GM19395 (cell line): ENCODE data around the gene LGALS9B.
A peak's percentile ranks its signal among the peaks of the same experiment; 100 is the strongest.
"Not testable (repeated sequence)": the region's sequence is repeated elsewhere in the genome, so short reads cannot be mapped to it uniquely, and the experiment has no call there.

Experiments used
- ATAC-seq: cut with Tn5 transposase; IDR thresholded peaks from one replicate; pipeline ENCODE4 v1.9.1; 2021; ENCODE audit warnings: mild to moderate bottlenecking, moderate library complexity; ENCODE audit not compliant: unreplicated experiment

LGALS9B gene

GRCh38 chr17:20469107-20469506 lies 1.8 kb upstream of the LGALS9B start:
- not testable (repeated sequence) for ATAC-seq

GRCh38 chr17:20466999-20467398 lies 340 bp downstream of the LGALS9B start:
- peak; percentile 19 for ATAC-seq

- ATAC-seq: not testable (repeated sequence)
These were observed 786 bp downstream of the LGALS9B start for GRCh38 chr17:20466553-20466952.

- not testable (repeated sequence) for ATAC-seq
These were observed 1.8 kb downstream of the LGALS9B start for GRCh38 chr17:20465535-20465934.

GRCh38 chr17:20464854-20465414 lies 2.4 kb downstream of the LGALS9B start:
- not testable (repeated sequence) for ATAC-seq

GRCh38 chr17:20462158-20462557 lies 5.2 kb downstream of the LGALS9B start:
- not testable (repeated sequence) for ATAC-seq

GRCh38 chr17:20457848-20458381 lies 9.4 kb downstream of the LGALS9B start:
- not testable (repeated sequence) for ATAC-seq

GRCh38 chr17:20455106-20455505 lies 12.2 kb downstream of the LGALS9B start:
- not testable (repeated sequence) for ATAC-seq

GRCh38 chr17:20453820-20454434 lies 13.4 kb downstream of the LGALS9B start:
- not testable (repeated sequence) for ATAC-seq

- ATAC-seq: peak; percentile 61
These were observed 16.5 kb downstream of the LGALS9B start for GRCh38 chr17:20450852-20451251.

GRCh38 chr17:20447534-20448321 lies 19.6 kb downstream of the LGALS9B start:
- not testable (repeated sequence) for ATAC-seq

GRCh38 chr17:20446895-20447294 lies 20.4 kb downstream of the LGALS9B start:
- not testable (repeated sequence) for ATAC-seq

- ATAC-seq: not testable (repeated sequence)
These were observed 22.6 kb downstream of the LGALS9B start for GRCh38 chr17:20444581-20445236.

- ATAC-seq: not testable (repeated sequence)
These were observed 23.2 kb downstream of the LGALS9B start for GRCh38 chr17:20444173-20444572.

- ATAC-seq: not testable (repeated sequence)
These were observed 23.7 kb downstream of the LGALS9B start for GRCh38 chr17:20443632-20444031.

- ATAC-seq: not testable (repeated sequence)
These were observed 26.7 kb downstream of the LGALS9B start for GRCh38 chr17:20440665-20441064.

- not testable (repeated sequence) for ATAC-seq
These were observed 32.2 kb downstream of the LGALS9B start for GRCh38 chr17:20435166-20435565.

- ATAC-seq: not testable (repeated sequence)
These were observed 34.0 kb downstream of the LGALS9B start for GRCh38 chr17:20433382-20433781.

GRCh38 chr17:20427264-20427663 lies 40.1 kb downstream of the LGALS9B start:
- not testable (repeated sequence) for ATAC-seq

- ATAC-seq: not testable (repeated sequence)
These were observed 44.5 kb downstream of the LGALS9B start for GRCh38 chr17:20422826-20423225.

- not testable (repeated sequence) for ATAC-seq
These were observed 48.5 kb downstream of the LGALS9B start for GRCh38 chr17:20418838-20419237.
